ENCODE results near the gene PFDN6.

Gene PFDN6

GRCh38 chr6:33317419-33317668 is 27.9 kb downstream of the PFDN6 start:
- DNase-seq (ENCODE audit: low read depth, low spot score) = no peak

GRCh38 chr6:33317669-33318425 is 28.4 kb downstream of the PFDN6 start, which contains the start of gene ZBTB22:
Gene ZBTB22, minus strand, starts transcription at chr6:33317744. Its CDS starts 828 bp downstream, at chr6:33316916.
- peak; percentile 97 for DNase-seq (ENCODE audit: low read depth, low spot score)

- no peak for DNase-seq (ENCODE audit: low read depth, low spot score)
These were observed 29.1 kb downstream of the PFDN6 start for GRCh38 chr6:33318426-33319073.

GRCh38 chr6:33319939-33320314 is 30.5 kb downstream of the PFDN6 start:
- no peak for DNase-seq (ENCODE audit: low read depth, low spot score)

GRCh38 chr6:33320315-33321181 is 31.1 kb downstream of the PFDN6 start:
- no peak for DNase-seq (ENCODE audit: low read depth, low spot score)

- DNase-seq (ENCODE audit: low read depth, low spot score) = no peak
These were observed 31.8 kb downstream of the PFDN6 start for GRCh38 chr6:33321227-33321626.

GRCh38 chr6:33323623-33323948 is 34.2 kb downstream of the PFDN6 start:
- no peak for DNase-seq (ENCODE audit: low read depth, low spot score)

- no peak for DNase-seq (ENCODE audit: low read depth, low spot score)
These were observed 34.7 kb downstream of the PFDN6 start for GRCh38 chr6:33324125-33324524.

- DNase-seq (ENCODE audit: low read depth, low spot score) = no peak
These were observed 39.7 kb downstream of the PFDN6 start for GRCh38 chr6:33329058-33329457.

- no peak for DNase-seq (ENCODE audit: low read depth, low spot score)
These were observed 41.3 kb downstream of the PFDN6 start for GRCh38 chr6:33330736-33331135.

GRCh38 chr6:33333666-33334065 is 44.3 kb downstream of the PFDN6 start:
- DNase-seq (ENCODE audit: low read depth, low spot score) = no peak

- DNase-seq (ENCODE audit: low read depth, low spot score) = no peak
These were observed 46.5 kb downstream of the PFDN6 start for GRCh38 chr6:33335916-33336315.

GRCh38 chr6:33336495-33336894 is 47.1 kb downstream of the PFDN6 start:
- no peak for DNase-seq (ENCODE audit: low read depth, low spot score)

GRCh38 chr6:33339193-33339592 is 49.8 kb downstream of the PFDN6 start:
- no peak for DNase-seq (ENCODE audit: low read depth, low spot score)

All from brain pericyte (primary cell).